Activated gamma-delta T cell treated with anti-CD3 and anti-CD28 coated beads, Interleukin-2, amount 50 U/mL, for 16 hours (primary cell): Measurements from ENCODE around the gene TBC1D8.

Source experiments
- DNase-seq: peaks from one replicate; pipeline ENCODE4 v3.0.0-alpha.2; 2020; ENCODE audit warnings: low read depth

Gene TBC1D8

DNA sequence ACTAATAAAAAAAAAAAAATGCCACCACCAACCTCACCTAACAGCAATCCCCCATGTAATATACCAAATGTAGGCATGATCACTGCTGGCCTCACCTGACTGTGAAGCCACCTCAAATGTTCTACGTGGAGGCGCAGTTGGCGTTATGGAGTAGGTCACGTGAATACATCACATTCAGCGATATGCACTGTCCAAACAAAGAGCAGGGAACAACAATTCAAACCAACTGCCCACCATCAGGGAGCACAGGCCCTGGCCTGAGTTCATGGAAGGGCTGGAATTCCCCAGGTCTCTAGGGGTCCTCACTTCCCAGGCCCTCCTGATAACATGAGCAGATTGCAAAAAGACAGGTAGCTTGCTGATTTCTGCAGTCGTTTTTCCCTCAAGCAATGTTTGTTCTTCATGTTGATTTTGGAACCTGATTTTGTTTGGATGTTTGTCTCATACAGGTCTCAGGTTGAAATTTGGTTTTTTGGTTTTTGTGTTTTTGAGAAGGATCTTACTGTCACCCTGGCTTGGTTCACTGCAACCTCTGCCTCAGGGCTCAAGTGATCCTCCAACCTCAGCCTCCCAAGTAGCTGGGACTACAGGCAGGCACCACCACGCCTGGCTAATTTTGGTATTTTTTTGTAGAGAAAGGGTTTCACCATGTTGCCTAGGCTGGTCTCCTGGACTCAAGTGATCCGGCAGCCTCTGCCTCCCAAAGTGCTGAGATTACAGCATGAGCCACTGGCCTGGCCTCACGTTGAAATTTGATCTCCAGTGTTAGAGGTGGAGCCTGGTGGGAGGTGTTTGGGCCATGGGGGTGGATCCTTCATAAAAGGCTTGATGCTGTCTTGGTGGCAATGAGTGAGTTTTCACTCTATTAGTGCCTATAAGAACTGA, 15.5 kb downstream of the TBC1D8 start:
- DNase-seq, result no peak

DNA sequence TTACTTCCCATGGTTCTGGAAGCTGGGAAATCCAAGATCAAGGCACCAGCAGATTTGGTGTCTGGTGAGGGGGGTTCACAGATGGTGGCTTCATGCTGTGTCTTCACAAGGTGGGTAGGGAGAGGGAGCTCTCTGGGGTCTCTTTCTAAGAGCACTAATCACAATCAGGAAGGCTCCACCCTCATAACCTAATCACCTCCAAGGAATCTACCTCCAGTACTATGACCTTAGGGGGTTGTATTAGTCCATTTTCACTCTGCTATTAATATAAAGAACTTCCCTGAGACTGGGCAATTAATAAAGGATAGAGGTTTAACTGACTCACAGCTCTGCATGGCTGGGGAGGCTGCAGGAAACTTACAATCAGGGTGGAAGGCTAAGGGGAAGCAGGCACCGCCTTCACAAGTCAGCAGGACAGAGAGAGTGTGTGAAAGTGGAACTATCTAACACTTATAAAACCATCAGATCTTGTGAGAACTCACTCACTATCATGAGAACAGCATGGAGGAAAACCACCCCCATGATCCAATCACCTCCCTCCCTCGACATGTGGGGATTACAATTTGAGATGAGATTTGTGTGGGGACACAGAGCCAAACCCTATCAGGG, 17.6 kb downstream of the TBC1D8 start:
- DNase-seq, result no peak

DNA sequence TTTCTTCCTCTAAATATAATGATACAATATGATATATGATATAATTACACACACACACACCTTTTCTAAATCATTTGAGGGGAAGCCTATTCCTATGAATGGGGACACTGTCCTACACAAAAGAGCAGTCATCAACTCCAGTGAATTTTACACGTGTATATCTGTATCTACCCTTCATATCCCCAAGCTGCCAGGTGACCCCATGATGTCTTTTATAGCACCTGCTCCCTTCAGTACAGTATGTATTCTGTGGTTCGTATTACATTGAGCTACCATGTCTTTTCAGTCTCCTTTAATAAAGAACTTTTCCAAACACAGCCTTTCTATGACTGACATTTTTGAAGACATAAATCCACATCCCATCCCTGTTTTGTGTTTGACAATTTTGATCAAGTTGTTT, 19.0 kb downstream of the TBC1D8 start:
- no peak for DNase-seq

DNA sequence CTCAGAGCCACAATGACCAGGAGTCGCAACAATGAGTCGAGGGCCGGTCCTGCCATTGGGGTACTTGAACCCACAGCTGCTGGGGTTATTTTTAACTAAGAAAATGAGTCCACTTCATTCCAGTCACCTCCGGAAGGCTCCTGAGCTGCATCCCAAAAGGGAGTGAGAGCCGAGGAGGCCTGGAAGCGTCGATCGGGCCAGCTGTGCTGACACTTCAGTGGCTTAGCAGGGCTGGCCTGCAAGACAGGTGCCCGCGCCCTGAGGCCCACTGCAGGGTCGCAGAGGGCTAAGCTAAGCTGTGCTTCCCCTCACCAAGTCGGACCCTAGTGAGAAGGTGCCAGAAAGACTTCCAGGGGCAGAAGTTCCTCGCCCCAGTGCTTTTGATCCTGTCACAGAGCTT, 21.1 kb downstream of the TBC1D8 start:
- DNase-seq, result no peak

DNA sequence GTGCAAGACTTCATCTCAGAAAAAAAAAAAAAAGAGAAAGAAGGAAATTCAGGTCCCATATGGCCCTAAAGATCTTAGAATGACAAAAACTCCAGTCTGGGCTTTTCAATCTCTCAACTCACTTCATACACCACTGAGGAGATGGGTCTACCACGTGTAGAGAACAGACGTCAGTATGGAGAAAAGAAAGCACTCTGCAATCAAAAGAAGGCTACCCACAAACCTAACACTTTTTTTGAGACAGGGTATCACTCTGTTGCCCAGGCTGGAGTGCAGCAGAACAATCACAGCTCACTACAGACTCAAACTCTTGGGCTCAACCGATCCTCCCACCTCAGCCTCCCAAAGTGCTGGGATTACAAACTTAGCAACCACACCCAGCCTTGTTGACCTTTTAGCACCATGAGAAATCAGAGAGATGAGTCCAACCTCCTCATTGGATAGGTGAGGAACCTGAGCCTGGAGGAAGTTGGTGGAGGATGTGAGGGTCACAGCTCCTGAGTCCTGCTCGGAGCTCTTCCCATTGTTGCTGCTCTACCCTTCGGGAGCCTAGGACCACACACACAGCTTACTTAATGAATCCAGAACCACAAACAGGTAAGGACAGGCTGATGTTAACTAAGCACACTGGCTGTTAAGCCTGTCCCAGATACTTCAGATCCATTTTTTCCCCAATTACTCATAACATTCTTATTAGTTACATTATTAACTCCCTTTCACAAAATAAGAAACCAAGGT, 23.7 kb downstream of the TBC1D8 start:
- DNase-seq, result no peak

DNA sequence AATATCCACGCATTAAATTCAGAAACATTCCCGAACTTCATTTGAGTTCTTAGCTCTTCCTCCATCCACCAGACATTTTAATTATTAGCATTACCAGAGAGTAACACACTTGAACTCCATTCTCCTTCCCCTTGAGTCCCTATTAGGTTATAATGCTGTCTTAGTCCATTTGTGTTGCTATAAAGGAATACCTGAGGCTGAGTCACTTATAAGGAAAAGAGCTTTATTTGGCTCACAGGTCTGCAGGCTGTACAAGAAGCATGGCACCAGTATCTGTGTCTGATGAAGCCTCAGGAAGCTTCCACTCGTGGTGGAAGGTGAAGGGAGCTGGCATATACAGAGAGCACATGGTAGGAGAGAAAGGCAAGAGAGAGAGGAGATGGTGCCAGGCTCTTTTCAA, 25.4 kb downstream of the TBC1D8 start:
- DNase-seq, result no peak

DNA sequence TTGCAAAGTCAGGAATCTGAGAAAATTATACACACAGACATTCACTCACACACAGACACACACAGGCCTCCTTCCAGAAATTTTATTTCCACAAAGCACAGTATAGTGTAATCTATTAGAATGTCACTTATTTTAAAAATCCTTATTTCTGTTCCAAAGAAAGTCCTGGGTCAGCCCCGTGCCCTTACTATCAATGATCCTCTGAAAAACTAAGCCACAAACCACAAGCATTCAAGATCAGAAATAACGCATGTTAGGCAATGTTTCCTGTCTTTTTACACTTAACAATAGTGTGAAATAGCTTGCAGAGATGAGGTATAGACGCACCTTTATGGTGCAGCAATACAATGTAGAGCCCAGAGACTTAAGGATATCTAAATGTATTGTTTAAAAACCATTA, 25.8 kb downstream of the TBC1D8 start:
- no peak for DNase-seq

DNA sequence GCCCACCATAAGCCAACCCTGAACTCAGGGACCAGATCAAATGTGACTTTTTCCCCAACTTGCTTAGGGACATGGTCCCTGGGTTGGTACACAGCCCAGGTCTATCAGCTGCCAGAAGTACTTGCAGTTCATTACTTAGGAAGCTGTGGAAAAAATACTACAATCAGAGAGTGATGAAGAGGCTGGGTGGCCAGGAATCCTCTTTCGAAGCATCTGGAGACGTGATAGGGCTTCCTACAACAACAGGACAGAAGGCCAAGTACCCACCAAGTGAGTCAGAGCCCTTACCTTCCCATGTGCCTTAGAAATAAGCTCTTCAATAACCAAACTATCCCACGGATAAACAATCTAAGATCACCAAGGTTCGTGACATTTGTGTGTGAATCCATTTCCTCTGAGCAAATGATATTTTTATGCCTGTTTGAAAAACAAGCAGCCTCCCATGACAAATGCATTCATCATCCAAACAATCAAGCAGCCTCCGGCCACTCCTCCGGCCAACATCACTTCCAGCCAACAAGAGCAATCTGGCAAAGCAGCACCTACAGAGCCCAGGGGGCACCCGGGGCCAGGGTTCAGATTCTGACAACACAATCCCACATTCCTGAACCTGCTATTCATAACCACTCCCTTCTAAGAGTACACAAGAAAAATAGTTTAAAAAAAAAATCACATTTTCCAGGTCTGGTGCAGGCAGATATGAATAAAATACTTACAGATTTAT, 26.4 kb downstream of the TBC1D8 start:
- no peak for DNase-seq

DNA sequence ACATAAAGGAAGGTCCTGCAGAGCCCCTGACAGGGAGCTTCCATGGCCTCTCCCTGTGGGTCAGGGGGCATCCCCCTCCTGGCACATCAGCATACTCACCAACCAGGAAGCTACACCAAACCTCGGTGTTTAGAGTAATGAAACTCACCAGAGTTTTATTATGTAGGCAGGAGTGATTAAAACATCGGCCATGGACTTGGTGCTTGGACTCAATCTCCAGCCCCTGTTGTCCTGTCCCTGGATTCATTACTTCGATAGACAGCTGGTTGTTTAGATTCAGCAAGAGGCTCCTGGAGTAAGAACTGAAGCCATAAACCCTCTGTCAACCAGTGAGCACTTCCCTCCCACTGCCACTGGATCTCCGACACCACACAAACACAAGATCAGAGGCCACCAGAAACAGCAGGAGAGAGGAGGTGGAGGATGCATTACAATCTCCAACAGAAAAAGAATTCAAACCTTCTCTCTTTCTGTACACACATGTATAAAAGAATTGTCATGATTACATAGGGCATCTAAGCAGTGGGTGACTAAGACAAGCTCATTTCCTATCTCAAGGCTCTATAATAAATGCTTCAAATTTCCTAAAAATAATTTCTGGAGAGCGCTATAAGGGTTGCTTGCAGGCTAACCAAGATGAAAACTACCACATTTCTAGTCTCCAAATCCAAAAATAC, 27.2 kb downstream of the TBC1D8 start:
- no peak for DNase-seq

DNA sequence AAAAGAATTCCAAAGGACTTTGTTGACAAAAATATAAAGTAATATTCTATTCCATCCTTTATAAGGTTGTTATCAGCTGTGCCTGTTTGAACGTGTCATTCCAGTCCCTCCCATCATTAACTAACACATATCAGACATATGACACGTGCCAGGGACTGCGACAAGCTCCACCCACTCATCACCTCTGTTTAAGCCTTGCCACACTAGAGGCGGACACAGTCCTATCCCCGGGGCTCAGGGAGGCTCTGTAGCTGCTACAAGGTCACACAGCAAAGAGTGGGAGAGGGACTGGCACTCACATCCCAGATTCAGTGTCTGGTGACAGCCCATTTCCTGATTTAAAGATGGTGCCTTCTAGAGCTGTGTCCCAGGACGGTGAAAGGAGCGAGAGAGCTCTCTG, 30.0 kb downstream of the TBC1D8 start:
- DNase-seq, result no peak

DNA sequence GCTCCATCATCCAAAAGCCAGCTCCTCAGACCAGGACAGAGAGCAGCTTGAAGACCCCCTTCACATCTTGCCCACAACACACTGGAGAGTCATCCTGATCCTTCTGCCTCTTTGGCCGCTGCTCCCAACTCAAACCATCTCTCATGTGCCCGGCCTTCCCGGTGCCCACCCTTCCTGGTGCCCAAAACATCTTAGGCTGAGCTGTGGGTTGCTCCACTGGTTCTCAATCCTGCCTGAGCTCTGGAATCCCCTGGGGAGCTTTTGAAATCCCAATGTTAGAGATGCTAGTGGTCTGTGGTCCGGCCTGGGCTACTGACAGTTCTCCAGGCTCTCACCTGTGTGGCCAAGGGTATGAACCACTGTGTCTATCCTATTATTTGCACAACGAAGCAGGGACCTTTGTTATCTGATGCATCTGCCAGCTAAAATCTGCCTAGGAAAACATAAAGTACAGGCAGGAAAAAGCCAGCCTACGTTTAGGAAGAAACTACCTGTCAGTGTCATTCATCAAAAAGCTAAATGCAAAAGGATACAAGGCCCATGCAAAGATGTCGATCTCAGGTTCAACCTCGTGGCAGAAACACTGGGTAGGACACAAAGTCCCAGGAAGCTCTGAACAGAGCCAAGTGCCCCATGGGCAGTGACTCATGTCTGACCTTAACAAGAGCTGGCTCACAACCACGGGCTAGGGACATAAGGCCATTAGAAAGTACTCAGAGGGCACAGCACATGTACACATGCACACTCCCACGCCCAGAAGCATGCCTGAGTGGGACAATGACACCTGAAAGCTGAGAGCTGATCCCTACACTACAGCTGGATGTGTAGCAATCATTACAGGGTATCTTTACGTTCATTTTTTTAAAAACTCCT, 30.8 kb downstream of the TBC1D8 start:
- DNase-seq, result no peak

DNA sequence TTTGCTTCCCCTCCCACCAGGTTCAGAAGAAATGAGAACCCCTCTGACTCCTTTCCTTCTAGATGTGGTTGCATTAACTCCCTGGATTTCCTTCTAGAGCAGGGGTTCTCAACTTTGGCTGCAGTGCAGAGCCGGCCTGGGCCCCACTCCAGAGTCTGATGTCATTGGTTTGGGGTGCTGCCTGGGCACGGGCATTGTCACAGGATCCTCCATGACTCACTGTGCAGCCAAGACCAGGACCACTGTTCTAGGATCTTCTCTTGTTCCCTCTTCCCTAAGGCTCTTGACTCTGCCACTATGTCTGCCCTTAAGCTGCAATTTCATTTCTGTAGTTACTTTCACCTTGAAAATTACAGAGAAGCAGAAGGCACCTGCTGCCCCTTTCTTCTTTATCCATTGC, 31.8 kb downstream of the TBC1D8 start:
- no peak for DNase-seq

DNA sequence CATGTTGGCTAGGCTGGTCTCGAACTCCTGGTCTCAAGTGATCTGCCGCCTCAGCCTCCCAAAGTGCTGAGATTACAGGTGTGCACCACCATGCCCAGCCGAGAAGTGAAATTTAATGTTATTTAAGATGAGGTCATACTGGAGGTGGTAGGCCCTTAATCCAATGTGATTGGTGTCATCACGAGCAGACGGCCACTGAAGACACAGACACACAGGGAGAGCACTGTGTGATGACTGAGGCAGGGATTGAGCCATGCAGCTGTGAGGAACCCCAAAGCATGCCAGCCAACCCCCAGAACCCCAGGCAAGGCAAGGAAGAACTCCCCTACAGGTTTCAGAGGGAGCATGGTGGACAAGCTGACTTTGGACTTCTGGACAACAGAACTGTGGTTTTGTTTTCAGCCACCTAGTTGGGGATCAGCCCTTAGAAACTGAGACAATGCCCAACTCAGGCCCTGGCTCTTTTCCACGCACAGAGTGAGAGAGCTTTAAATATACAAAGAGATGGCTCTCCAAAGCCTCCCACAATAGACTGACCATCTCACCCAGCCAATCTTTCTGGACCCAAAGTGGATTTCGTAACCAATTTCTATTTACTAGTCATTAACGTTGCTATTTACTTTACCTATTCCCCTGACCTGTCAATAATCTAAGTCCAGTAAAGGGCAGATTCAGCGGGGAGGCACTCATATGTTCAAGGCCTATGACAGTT, 34.2 kb downstream of the TBC1D8 start:
- DNase-seq, result no peak

DNA sequence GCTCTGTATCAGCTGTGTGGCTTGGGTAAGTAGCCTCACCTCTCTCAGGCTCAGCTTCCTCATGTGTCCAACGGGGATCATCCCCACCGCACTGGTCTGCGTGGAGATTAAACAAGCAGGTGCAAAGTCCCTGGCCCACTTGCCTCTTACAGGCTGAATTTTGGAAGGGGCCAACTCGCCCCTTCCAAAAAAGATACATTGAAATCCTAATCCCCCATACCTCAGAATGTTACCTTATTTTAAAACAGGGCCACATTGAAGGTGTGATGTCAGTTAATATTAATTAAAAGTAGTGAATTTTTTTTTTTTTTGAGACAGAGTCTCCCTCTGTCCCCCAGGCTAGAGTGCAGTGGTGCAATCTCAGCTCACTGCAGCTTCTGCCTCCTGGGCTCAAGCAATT, 34.8 kb downstream of the TBC1D8 start:
- DNase-seq, result no peak

DNA sequence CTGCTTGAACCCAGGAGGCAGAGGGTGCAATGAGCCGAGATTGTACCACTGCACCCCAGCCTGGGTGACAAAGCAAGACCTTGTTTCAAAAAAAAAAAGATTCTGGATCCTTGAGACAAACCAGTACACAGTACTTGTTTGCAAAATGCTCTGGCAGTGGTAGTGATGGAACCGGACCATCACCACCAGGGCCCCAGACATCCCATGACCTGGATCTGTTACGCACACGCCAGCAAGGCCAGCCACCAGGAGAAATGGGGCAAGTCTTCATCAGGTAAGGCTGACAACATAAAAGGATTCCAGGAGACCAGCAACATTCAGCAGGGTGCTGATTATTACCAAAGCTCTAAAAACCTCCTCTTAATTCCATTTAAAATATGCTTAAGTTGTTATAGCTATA, 35.5 kb downstream of the TBC1D8 start:
- DNase-seq, result no peak

DNA sequence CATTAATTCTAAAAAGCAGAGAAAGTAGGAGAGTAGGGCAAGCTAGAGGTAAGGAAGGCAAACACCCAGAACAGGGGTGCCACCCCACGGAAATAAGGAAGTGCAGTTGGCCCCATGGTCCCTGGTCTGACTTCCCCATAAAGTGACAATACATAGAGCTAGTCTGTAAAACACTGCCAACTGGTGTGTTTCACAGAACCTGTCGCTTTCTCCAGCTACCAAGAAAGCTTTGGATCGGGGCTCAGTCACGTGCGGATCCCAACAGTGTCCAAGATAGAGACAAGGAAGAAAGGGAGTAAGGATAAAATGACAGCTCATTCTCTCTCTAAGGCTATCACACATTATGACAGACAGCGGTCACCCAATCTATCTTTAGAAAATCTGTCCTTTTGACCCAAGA, 36.4 kb downstream of the TBC1D8 start:
- no peak for DNase-seq

DNA sequence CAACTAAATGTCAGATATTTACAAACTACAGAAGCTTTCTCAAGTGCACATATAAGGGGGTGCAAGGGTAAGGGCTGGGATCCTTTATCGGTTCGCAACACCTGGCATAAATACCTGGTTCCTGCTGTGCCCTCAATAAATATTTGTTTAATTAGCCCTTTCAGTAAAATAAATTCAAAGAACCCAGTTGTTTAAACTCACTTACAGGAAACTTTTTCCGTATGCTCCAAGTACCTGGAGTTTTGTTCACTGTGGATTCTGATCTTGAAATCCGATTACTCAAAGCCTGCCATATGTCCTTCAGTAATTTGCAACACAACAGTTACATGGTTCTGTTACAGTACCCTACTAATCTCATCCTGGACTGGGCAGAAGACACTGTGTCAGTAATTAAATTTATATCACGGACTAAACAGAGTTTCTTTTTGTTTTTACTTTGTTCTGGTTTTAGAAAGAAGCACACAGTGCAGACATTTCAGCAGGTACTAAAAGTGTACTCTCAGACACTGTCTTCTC, 36.9 kb downstream of the TBC1D8 start:
- DNase-seq, result no peak

DNA sequence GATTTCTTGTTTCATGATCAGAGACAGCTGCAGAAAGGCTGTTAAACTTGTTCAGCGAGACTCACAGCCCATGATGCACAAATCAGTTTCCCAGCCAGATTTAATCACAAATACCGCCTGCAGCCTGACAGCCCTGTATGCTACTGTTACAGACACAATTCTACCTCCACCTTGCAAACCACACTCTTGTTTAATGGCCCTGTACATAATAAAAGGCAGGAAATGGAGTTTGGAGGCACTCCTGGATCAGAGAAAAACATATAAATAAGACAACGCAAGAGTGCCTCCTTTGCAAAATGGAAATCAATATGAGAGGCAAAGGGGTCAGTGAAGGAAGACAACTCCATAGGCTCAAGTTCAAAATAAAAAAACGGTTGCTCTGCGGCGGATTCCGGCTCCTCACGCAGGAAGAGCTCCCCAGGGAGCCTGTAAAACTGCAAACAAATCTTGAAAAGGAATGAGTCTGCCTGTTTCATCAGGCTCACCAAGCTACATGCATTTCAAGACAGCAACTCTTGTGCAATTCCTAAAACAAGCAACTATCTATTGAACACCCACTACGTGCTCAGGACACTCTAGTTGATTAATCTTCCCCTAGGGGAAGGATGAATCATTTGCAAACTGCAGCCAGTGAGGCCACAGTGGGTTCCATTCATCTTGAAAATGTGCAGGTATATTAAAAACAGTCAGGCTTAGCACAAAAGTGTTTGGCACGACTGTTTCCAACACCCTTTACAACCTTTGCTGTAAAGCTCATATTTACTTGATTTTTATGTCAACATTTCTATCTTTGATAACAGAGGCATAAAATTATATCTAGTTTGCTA, 37.5 kb downstream of the TBC1D8 start:
- no peak for DNase-seq

DNA sequence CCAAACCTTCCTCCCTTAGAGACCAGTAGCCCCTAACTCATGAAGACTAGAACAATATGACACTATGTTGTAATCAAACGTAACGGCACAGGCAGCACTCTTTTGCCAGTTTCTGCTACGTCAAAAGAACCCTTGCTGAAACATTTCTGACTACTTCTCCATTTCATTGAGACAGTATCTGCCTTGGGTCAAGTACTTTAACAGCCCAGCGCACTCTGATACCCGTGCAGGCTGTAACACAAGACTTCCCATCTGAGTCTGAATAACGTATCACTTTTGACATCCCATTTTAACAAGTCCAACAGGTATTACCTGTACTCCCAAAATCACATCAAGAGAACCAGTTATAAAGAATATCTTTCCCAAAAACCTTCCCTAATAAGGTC, 38.4 kb downstream of the TBC1D8 start:
- DNase-seq, result no peak
